ENCODE results near the gene SERPINA9.

SERPINA9 gene

DNA sequence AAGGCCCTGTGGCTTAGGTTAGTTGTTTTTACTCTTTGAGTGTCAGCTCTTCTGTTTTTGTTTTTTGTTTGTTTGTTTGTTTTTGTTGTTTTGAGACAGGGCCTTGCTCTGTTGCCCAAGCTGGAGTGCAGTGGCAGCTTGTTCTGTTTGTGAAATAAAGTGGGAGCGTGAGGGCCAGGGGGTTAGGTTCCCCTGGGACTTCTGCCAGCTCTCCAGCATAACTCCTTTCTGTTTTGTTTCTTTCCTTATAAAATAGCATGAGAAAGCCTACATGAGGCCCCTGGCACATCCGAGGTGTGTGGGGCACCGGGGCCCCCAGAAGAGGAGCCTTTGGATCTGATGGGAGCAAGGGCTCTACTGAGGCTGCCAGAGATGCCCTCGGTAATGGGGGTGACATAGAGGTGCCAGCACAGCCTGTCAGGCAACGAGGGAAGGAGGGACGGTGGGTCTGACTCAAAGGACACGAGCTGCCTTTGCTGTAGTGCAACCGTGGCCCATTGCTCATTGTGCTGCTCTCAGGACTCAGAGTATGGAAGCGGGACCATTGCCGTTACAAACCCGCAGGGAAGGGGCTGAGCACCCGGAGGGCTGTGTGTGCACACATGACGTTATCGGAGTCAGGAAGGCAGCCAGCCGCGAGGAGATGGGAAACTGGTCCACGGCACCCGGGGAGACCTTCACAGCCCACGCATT, 14.3 kb downstream of the SERPINA9 start:
- DNase-seq = no peak

- no peak for DNase-seq
Observed at GRCh38 chr14:94460631-94461416, 15.2 kb downstream of the SERPINA9 start.

GRCh38 chr14:94458558-94459205, 17.3 kb downstream of the SERPINA9 start:
- DNase-seq = no peak

DNA sequence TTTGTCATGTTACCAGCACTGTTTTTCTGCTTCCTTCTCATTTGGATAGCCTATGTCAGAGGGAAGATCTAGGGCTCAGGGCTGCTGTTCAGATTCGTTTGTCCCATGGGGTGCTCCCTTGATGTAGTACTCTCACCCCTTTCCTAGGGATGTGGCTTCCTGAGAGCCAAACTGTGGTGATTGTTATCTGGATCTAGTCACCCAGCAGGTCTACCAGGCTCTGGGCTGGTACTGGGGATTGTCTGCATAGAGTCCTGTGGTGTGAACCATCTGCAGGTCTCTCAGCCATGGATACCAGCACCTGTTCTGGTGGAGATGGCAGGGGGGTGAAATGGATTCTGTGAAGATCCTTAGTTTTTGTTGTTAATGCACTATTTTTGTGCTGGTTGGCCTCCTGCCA, 17.9 kb downstream of the SERPINA9 start:
- no peak for DNase-seq

DNA sequence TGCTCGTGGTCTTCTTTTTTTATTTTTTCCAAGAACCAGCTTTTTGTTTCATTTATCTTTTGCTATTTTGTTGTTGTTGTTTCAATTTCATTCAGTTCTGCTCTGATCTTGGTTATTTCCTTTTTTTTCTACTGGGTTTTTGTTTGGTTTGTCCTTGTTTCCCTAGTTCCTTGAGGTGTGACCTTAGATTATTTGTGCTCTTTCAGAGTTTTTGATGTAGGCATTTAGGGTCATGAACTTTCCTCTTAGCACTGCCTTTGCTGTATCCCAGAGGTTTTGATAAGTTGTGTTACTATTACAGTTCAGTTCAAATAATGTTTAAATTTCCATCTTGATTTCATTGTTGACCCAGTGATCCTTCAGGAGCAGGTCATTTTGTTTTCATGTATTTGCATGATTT, 20.1 kb downstream of the SERPINA9 start:
- DNase-seq = no peak

GRCh38 chr14:94451826-94452225, 24.2 kb downstream of the SERPINA9 start:
- DNase-seq = no peak

DNA sequence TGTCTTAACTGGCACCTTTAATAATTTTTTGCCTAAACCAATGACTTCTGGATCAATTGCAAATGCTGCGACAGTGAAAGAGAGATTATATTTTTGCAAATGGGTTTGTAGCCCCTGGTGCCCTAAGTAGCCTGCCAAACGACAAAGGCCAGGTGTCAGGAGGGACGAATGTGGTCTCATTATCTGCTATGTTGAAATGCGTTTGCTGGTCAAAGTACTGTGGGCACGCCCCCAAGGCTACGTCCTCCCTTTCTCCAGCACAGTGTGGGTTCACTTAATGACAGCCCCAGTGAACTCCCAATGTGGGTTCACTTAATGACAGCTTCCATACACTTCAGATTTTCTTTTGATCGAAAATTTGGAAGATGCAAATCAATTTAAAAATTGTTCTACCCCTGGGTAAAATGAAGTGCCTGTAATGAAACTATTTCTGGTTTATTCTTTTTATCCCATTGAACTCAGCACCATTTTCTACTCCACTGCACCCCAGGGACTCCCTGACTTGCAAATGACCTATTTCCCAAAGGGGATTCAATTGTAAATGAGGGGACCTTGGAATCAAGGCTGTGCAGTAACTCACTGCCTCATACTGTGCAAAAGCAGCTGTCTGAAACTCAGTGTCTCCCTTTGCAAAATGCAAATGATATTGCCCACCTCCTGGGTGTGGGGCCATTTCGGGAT, 24.8 kb downstream of the SERPINA9 start:
- DNase-seq = no peak

GRCh38 chr14:94450722-94451090, 25.3 kb downstream of the SERPINA9 start:
- no peak for DNase-seq

DNA sequence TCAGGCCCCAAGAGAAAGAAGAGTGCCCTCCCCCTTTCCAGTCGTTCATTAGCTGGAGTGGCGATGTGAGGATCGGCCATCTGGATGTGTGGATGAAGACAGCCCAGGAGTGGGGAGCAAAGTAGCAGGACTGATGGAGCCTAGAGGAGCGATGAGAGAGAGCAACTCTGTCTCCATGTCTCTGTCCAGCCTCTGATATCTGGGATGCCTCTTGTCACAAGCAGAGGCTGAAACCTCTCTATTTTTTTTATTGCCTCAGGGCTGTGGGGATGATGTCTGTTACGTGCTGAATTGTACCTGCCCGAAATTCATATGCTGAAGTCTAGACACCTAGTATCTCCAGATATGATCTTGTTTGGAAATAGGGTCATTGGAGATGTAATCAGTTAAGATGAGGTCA, 26.1 kb downstream of the SERPINA9 start:
- no peak for DNase-seq

- no peak for DNase-seq
Observed at GRCh38 chr14:94448071-94448808, 27.8 kb downstream of the SERPINA9 start.

GRCh38 chr14:94447206-94447605, 28.8 kb downstream of the SERPINA9 start:
- no peak for DNase-seq

GRCh38 chr14:94446126-94446525, 29.9 kb downstream of the SERPINA9 start:
- no peak for DNase-seq

DNA sequence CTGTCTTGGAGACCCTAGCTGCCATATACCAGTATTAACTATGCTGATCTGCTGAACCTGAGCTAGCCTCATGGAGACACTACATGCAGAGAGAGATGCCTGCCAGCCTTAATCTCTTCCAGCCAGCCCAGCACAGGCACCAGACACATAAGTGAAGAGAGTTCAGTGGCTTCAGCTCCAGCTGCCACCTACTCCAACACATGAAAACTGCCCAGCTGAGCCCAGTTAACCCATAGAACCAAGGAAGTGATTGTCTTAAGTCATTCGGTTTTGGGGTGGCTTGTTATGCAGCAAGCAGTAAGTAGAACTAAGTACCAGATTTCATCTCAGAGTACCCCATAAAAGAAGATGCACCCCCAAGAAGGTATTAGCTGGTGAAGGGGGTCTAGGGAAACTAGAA, 31.0 kb downstream of the SERPINA9 start:
- no peak for DNase-seq

- no peak for DNase-seq
Observed at GRCh38 chr14:94441531-94442205, 34.3 kb downstream of the SERPINA9 start.

- no peak for DNase-seq
Observed at GRCh38 chr14:94441130-94441529, 34.9 kb downstream of the SERPINA9 start.

DNA sequence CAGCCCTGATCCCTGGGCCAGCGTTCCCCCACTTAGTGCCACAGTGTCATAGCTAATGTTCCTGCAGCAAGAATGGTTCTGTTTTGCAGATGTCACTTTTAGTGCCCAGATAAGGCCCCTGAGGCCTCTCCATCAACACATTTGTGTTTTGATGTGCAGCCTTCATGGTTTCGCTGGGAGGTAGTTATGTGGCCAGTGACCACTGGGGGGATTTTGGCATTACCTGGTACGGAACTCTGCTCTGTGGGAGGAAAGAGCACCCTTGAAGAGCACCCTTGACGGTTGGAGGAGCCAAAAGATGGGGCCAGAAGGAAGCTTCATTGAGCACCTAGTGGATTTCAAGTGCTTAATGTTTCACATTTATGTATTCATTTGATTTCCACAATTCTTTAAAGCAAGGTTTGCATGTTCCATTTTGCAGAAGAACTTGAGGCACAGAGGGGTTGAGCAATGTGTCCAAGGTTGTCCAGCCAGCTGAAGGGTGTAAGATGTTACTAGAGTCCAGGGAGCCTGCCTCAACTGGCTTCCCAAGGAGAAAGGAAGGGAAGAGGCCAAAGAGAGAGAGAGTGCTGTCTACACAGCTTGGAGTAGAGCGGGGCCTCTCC, 36.4 kb downstream of the SERPINA9 start:
- DNase-seq = no peak

GRCh38 chr14:94428610-94429009, 47.4 kb downstream of the SERPINA9 start:
- no peak for DNase-seq

DNA sequence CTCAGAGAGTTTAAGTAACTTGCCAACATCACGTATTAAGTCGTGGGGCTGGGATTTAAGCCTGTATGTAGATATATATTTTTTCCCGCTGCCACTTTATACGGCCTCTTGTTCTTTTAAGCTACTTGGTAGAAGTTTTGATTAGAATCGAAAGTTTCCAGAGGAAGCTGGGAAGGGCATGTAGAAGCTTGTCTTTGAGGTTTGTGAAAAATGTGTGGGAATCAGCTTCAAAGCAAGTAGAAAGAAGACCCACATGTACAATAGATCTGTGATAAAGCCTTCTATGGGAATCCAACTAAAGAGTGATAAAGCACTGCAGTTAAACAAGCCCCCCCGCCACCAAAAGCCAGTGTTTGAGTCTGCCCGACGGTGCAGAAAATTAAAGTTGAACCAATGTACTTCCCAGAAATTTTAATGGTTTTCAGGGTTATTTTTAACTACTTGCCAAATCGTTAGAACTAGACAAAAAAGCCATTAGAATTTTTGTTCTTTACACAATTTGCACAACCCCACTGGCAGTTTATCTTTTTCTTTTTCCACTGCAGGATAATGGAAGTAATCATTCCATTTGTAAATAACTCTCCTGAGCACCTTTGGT, 48.9 kb downstream of the SERPINA9 start:
- DNase-seq = no peak

DNA sequence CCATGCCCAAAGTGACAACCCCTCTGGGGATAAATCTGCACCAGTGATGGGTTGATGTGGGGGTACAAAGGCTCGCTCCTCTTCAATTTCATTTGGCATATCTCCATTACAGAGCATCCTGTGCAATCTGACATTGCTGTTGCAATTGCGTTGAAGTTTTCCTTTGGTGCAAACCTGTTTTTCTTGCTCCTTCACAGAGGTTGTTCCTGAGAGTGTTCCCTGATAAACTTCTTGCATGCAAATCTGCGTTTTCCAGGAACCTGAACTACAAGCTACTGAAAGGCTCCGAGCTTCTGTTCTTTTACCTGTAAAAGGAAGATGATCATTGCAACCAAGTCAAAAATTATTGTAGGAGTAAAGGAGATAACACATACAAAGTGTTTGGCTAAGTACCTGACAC, 49.5 kb downstream of the SERPINA9 start:
- DNase-seq = no peak

DNA sequence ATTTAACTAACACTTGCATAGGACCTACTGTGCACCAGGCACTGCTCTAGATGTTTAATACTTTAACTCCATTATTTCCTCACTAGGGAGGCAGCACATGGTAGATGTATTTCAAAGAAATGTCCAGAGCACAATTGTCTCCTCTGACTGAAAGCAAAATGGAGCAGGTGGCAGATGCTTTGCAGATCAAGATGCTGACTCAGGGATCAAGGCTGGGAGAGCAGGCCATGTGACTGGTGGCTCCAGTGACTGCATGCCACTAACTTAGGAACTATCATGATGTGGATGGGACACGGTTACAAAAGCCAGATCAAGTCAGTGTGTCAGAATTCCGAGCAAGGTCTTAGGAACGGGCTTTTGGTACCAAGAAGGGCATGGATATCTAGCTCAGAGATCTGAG, 51.6 kb downstream of the SERPINA9 start:
- DNase-seq = no peak

GRCh38 chr14:94423453-94424056, 52.4 kb downstream of the SERPINA9 start:
- peak; percentile 18 to 36 for DNase-seq
